Keratinocyte (primary cell): ENCODE measurements around the gene POLE. TPM values are rescaled to one million over a fixed set of nuclear protein-coding genes. Genes with fewer than 3 reads are reported as not detected.

Experiments
- DNase-seq: peaks from one replicate; pipeline ENCODE4 v3.0.0-alpha.2; 2011; ENCODE audit warnings: low read depth, missing footprints, low spot score
- FAIRE-seq: peaks from 2 replicates; lab custom pipeline; 2011; peaks lifted over from hg19 to GRCh38; lab: Jason Lieb, UNC
- H2AFZ ChIP-seq: 2 replicates; pipeline ENCODE4 v1.6.0; 2012; ENCODE audit warnings: low read length, control low read depth, inconsistent platforms; ENCODE audit not compliant: control insufficient read depth
- H3K27ac ChIP-seq: 2 replicates; pipeline ENCODE4 v1.5.1; 2011; ENCODE audit warnings: low read length; ENCODE audit not compliant: control insufficient read depth, insufficient read depth
- H3K27me3 ChIP-seq: 3 replicates; pipeline ENCODE4 v1.6.0; 2011; ENCODE audit warnings: low read length; ENCODE audit not compliant: control insufficient read depth, insufficient read depth; ENCODE audit errors: extremely low read depth
- H3K36me3 ChIP-seq, 2 experiments: 2 replicates in 1 of 2; 3 replicates in 1 of 2; pipeline ENCODE4 v1.5.1; 2011; ENCODE audit warnings: low read length in 2 of 2, mild to moderate bottlenecking in 1 of 2; ENCODE audit not compliant: control insufficient read depth in 2 of 2, insufficient read depth in 2 of 2; ENCODE audit errors: extremely low read depth in 1 of 2
- H3K4me1 ChIP-seq: 3 replicates; pipeline ENCODE4 v1.5.1; 2011; ENCODE audit warnings: low read length; ENCODE audit not compliant: control insufficient read depth, insufficient read depth; ENCODE audit errors: extremely low read depth
- H3K4me2 ChIP-seq: 3 replicates; pipeline ENCODE4 v1.6.0; 2011; ENCODE audit warnings: low read depth, low read length; ENCODE audit not compliant: control insufficient read depth, insufficient read depth; ENCODE audit errors: extremely low read depth
- H3K4me3 ChIP-seq, 3 experiments: fragments of 200-600 bp in 1 of 3; sonication (generic) in 1 of 3; 2 replicates in 2 of 3; 3 replicates in 1 of 3; pipeline ENCODE4 v1.5.1; 2011 to 2016; ENCODE audit warnings: low read length in 3 of 3, mild to moderate bottlenecking in 3 of 3, control low read depth in 2 of 3, inconsistent platforms in 1 of 3, low read depth in 1 of 3, mixed read lengths in 1 of 3, mixed run types in 1 of 3, moderate library complexity in 1 of 3; ENCODE audit not compliant: control insufficient read depth in 2 of 3, insufficient read depth in 2 of 3; ENCODE audit errors: extremely low read depth in 1 of 3
- H3K79me2 ChIP-seq: 2 replicates; pipeline ENCODE4 v1.6.0; 2012; ENCODE audit warnings: low read length; ENCODE audit not compliant: control insufficient read depth, insufficient read depth
- H3K9ac ChIP-seq: 3 replicates; pipeline ENCODE4 v1.6.0; 2011; ENCODE audit warnings: low read length; ENCODE audit not compliant: control insufficient read depth, insufficient read depth; ENCODE audit errors: extremely low read depth
- H3K9me1 ChIP-seq: 3 replicates; pipeline ENCODE4 v1.6.0; 2011; ENCODE audit warnings: low read length; ENCODE audit not compliant: control insufficient read depth, insufficient read depth; ENCODE audit errors: extremely low read depth
- H3K9me3 ChIP-seq: 2 replicates; pipeline ENCODE4 v1.5.1; 2012; ENCODE audit warnings: low read depth, low read length; ENCODE audit not compliant: control insufficient read depth
- H4K20me1 ChIP-seq: 3 replicates; pipeline ENCODE4 v1.6.0; 2011; ENCODE audit warnings: low read length; ENCODE audit not compliant: control insufficient read depth, insufficient read depth; ENCODE audit errors: extremely low read depth
- CTCF ChIP-seq, 3 experiments: IDR thresholded peaks in 1 of 3; conservative IDR thresholded peaks in 1 of 3; optimal IDR thresholded peaks in 1 of 3; 2 replicates in 2 of 3; 3 replicates in 1 of 3; pipeline versions ENCODE3 to v1.5.1; 2011; ENCODE audit warnings: low read length in 3 of 3, mild to moderate bottlenecking in 3 of 3, moderate library complexity in 2 of 3, control low read depth in 1 of 3, inconsistent platforms in 1 of 3; ENCODE audit not compliant: insufficient read depth in 2 of 3; ENCODE audit errors: extremely low read depth in 1 of 3
- EZH2 ChIP-seq: IDR thresholded peaks from one replicate; pipeline ENCODE4 v1.6.1; 2012; ENCODE audit warnings: inconsistent platforms, mild to moderate bottlenecking, low read length, moderate library complexity
- dilution Hi-C: fragments of 300-500 bp; cut with MboI; formaldehyde crosslinking; loops from one replicate; pipeline ENCODE4 v1.7.0; 2020; ENCODE audit warnings: low sequenced_read_pairs; ENCODE audit not compliant: extremely low pct_ligation_motif_present
- polyA plus RNA-seq, 5 experiments: library from polyadenylated mRNA; depleted of rRNA in 3 of 5; stranded (reverse) in 3 of 5; stranded (forward) in 1 of 5; unstranded in 1 of 5; fragments of >200 nt; gene quantifications; 1 replicate in 1 of 5; 2 replicates in 3 of 5; 3 replicates in 1 of 5; pipeline versions ENCODE4 v1.2.1 to v1.2.3, GENCODE V29; 2011 to 2012; ENCODE audit warnings: missing spikeins in 2 of 5, low read depth in 1 of 5, low replicate concordance in 1 of 5

Gene POLE
- polyA plus RNA-seq, 1 donor (not counting 4 experiments of a cell fraction or from before 2014, with no cell fraction given): 14.8 TPM

- dilution Hi-C loops: no loop called here
- H3K79me2 ChIP-seq: no peaks in the 10 kb centered on the region
- no peaks in the 10 kb centered on the region for H4K20me1 ChIP-seq
- DNase-seq (no peak), FAIRE-seq (no peak)
- no peaks in the 10 kb centered on the region for H3K9me3 ChIP-seq
- H3K4me3 ChIP-seq: no peak overlapping the region
- no peaks in the 10 kb centered on the region for H3K9me1 ChIP-seq
- no peak overlapping the region for H2AFZ ChIP-seq
- TF ChIP-seq EZH2: no peak
- no peak for TF ChIP-seq CTCF (optimal IDR thresholded peaks at IDR 0.05 in 1 of 3, IDR thresholded peaks at IDR 0.05 in 1 of 3, conservative IDR thresholded peaks at IDR 0.05 in 1 of 3; ENCODE audit: extremely low read depth in 1 of 3, insufficient read depth in 2 of 3, low read length in 3 of 3)
- H3K27ac ChIP-seq: no peak overlapping the region
- H3K27me3 ChIP-seq: peaks cover 74% of the 10 kb centered on the region
- H3K4me2 ChIP-seq: no peak overlapping the region
- no peaks in the 10 kb centered on the region for H3K36me3 ChIP-seq
- peaks cover 5% of the 10 kb centered on the region for H3K4me1 ChIP-seq
- H3K9ac ChIP-seq: no peak overlapping the region
These were observed 84.4 kb downstream of the POLE start for GRCh38 chr12:132602572-132603239.

GRCh38 chr12:132601171-132601883 lies 85.8 kb downstream of the POLE start:
- H3K4me1 ChIP-seq: peaks cover 5% of the 10 kb centered on the region
- H3K27ac ChIP-seq: no peak overlapping the region
- DNase-seq (no peak), FAIRE-seq (no peak)
- peak overlapping the region; percentile 46 for H3K4me2 ChIP-seq
- dilution Hi-C loops: no loop called here
- H3K4me3 ChIP-seq: peak overlapping the region in 2 of 3 experiments; percentile 24 to 27
- H3K36me3 ChIP-seq: no peaks in the 10 kb centered on the region
- no peaks in the 10 kb centered on the region for H4K20me1 ChIP-seq
- H3K9me1 ChIP-seq: no peaks in the 10 kb centered on the region
- no peaks in the 10 kb centered on the region for H3K79me2 ChIP-seq
- H3K9me3 ChIP-seq: no peaks in the 10 kb centered on the region
- TF ChIP-seq EZH2 (no peak), CTCF (optimal IDR thresholded peaks at IDR 0.05 in 1 of 3, IDR thresholded peaks at IDR 0.05 in 1 of 3, conservative IDR thresholded peaks at IDR 0.05 in 1 of 3; ENCODE audit: extremely low read depth in 1 of 3, insufficient read depth in 2 of 3, low read length in 3 of 3) (no peak)
- H2AFZ ChIP-seq: peak overlapping the region; percentile 1
- H3K9ac ChIP-seq: peak overlapping the region; percentile 11
- H3K27me3 ChIP-seq: peaks cover 64% of the 10 kb centered on the region
